Mononuclear cell (primary cell): Measurements from ENCODE around the gene PPP2R5C. TPM values are rescaled to one million over a fixed set of nuclear protein-coding genes. Genes with fewer than 3 reads are reported as not detected.

Experiments
- H3K27me3 ChIP-seq: 2 replicates; pipeline ENCODE4 v1.6.0; 2011; ENCODE audit warnings: low read length, control low read depth; ENCODE audit not compliant: insufficient read depth
- H3K4me1 ChIP-seq: 2 replicates; pipeline ENCODE4 v1.5.1; 2011; ENCODE audit warnings: mild to moderate bottlenecking, low read length, control low read depth; ENCODE audit not compliant: insufficient read depth
- H3K4me3 ChIP-seq: 2 replicates; pipeline ENCODE4 v1.5.1; 2011; ENCODE audit warnings: mild to moderate bottlenecking, low read length, moderate library complexity
- H3K9me3 ChIP-seq: 2 replicates; pipeline ENCODE4 v1.5.1; 2011; ENCODE audit warnings: low read depth, mild to moderate bottlenecking, control low read depth, low read length
- total RNA-seq: library from RNA; depleted of rRNA; stranded (reverse); fragments of >200 nt; gene quantifications from one replicate; pipeline ENCODE4 v1.2.3, GENCODE V29; 2012

Gene PPP2R5C
- total RNA-seq, 1 donor, result 466 TPM

- no peaks in the 10 kb centered on the region for H3K27me3 ChIP-seq
- H3K4me1 ChIP-seq, result peaks cover 51% of the 10 kb centered on the region
- H3K4me3 ChIP-seq, result no peak overlapping the region
- H3K9me3 ChIP-seq, result no peaks in the 10 kb centered on the region
Measured at GRCh38 chr14:101857226-101857625, 95.7 kb downstream of the PPP2R5C start.

- peaks cover 35% of the 10 kb centered on the region for H3K4me1 ChIP-seq
- H3K9me3 ChIP-seq, result no peaks in the 10 kb centered on the region
- no peak overlapping the region for H3K4me3 ChIP-seq
- H3K27me3 ChIP-seq, result no peaks in the 10 kb centered on the region
Measured at GRCh38 chr14:101858791-101859537, 97.5 kb downstream of the PPP2R5C start.

GRCh38 chr14:101859538-101859902, 98.0 kb downstream of the PPP2R5C start:
- Histone ChIP-seq H3K4me3 (no peak overlapping the region), H3K27me3 (no peaks in the 10 kb centered on the region), H3K9me3 (no peaks in the 10 kb centered on the region), H3K4me1 (peaks cover 30% of the 10 kb centered on the region)

GRCh38 chr14:101859958-101860357, 98.4 kb downstream of the PPP2R5C start:
- no peaks in the 10 kb centered on the region for H3K27me3 ChIP-seq
- H3K4me3 ChIP-seq, result no peak overlapping the region
- no peaks in the 10 kb centered on the region for H3K9me3 ChIP-seq
- peaks cover 25% of the 10 kb centered on the region for H3K4me1 ChIP-seq

GRCh38 chr14:101861464-101861863, 100.0 kb downstream of the PPP2R5C start:
- no peaks in the 10 kb centered on the region for H3K27me3 ChIP-seq
- no peak overlapping the region for H3K4me3 ChIP-seq
- H3K4me1 ChIP-seq, result peaks cover 14% of the 10 kb centered on the region
- H3K9me3 ChIP-seq, result no peaks in the 10 kb centered on the region

GRCh38 chr14:101862177-101862576, 100.7 kb downstream of the PPP2R5C start:
- Histone ChIP-seq H3K9me3 (no peaks in the 10 kb centered on the region), H3K4me1 (peaks cover 13% of the 10 kb centered on the region), H3K27me3 (no peaks in the 10 kb centered on the region), H3K4me3 (no peak overlapping the region)

GRCh38 chr14:101862711-101863110, 101.2 kb downstream of the PPP2R5C start:
- no peaks in the 10 kb centered on the region for H3K9me3 ChIP-seq
- H3K4me3 ChIP-seq, result no peak overlapping the region
- H3K4me1 ChIP-seq, result peaks cover 11% of the 10 kb centered on the region
- no peaks in the 10 kb centered on the region for H3K27me3 ChIP-seq

GRCh38 chr14:101865288-101865687, 103.8 kb downstream of the PPP2R5C start:
- Histone ChIP-seq H3K27me3 (no peaks in the 10 kb centered on the region), H3K4me3 (no peak overlapping the region), H3K9me3 (no peaks in the 10 kb centered on the region), H3K4me1 (peaks cover 4% of the 10 kb centered on the region)

- Histone ChIP-seq H3K9me3 (no peaks in the 10 kb centered on the region), H3K4me1 (peaks cover 4% of the 10 kb centered on the region), H3K4me3 (no peak overlapping the region), H3K27me3 (no peaks in the 10 kb centered on the region)
Measured at GRCh38 chr14:101867854-101868253, 106.3 kb downstream of the PPP2R5C start.

GRCh38 chr14:101869217-101869616, 107.7 kb downstream of the PPP2R5C start:
- H3K4me3 ChIP-seq, result no peak overlapping the region
- peaks cover 13% of the 10 kb centered on the region for H3K4me1 ChIP-seq
- no peaks in the 10 kb centered on the region for H3K9me3 ChIP-seq
- H3K27me3 ChIP-seq, result no peaks in the 10 kb centered on the region

GRCh38 chr14:101870273-101870939, 108.9 kb downstream of the PPP2R5C start:
- Histone ChIP-seq H3K27me3 (no peaks in the 10 kb centered on the region), H3K4me1 (peaks cover 22% of the 10 kb centered on the region), H3K4me3 (no peak overlapping the region), H3K9me3 (no peaks in the 10 kb centered on the region)

GRCh38 chr14:101872346-101872745, 110.8 kb downstream of the PPP2R5C start:
- Histone ChIP-seq H3K4me3 (no peak overlapping the region), H3K9me3 (no peaks in the 10 kb centered on the region), H3K27me3 (no peaks in the 10 kb centered on the region), H3K4me1 (peaks cover 40% of the 10 kb centered on the region)

GRCh38 chr14:101873076-101873825, 111.7 kb downstream of the PPP2R5C start:
- H3K4me3 ChIP-seq, result no peak overlapping the region
- peaks cover 49% of the 10 kb centered on the region for H3K4me1 ChIP-seq
- H3K27me3 ChIP-seq, result no peaks in the 10 kb centered on the region
- H3K9me3 ChIP-seq, result no peaks in the 10 kb centered on the region

GRCh38 chr14:101873991-101874390, 112.5 kb downstream of the PPP2R5C start:
- H3K4me3 ChIP-seq, result no peak overlapping the region
- peaks cover 53% of the 10 kb centered on the region for H3K4me1 ChIP-seq
- no peaks in the 10 kb centered on the region for H3K27me3 ChIP-seq
- no peaks in the 10 kb centered on the region for H3K9me3 ChIP-seq

- Histone ChIP-seq H3K4me1 (peaks cover 61% of the 10 kb centered on the region), H3K4me3 (no peak overlapping the region), H3K27me3 (no peaks in the 10 kb centered on the region), H3K9me3 (no peaks in the 10 kb centered on the region)
Measured at GRCh38 chr14:101875041-101875726, 113.7 kb downstream of the PPP2R5C start.
